H1 (cell line): ENCODE measurements around the gene DENND5B. TPM values are rescaled to one million over a fixed set of nuclear protein-coding genes. Genes with fewer than 3 reads are reported as not detected.

ENCODE experiments used
- CTCF ChIA-PET: fragments of 300-600 bp; sonication (Branson Sonifier 250); formaldehyde crosslinking; loops from one replicate; lab custom pipeline; 2021; ENCODE audit not compliant: partially characterized antibody; lab: Charles Lee
- POLR2A ChIA-PET: fragments of 300-600 bp; sonication (Branson Sonifier 250); formaldehyde crosslinking; loops from one replicate; lab custom pipeline; 2021; ENCODE audit warnings: inconsistent platforms; ENCODE audit not compliant: partially characterized antibody; lab: Charles Lee
- DNase-seq, 2 experiments: peaks; one replicate each; pipeline versions ENCODE4 v3.0.0 to v3.0.0-alpha.2; 2010 to 2022; ENCODE audit warnings: low spot score in 2 of 2, low read depth in 1 of 2, mixed read lengths in 1 of 2
- FAIRE-seq: peaks from 2 replicates; lab custom pipeline; 2011; peaks lifted over from hg19 to GRCh38; lab: Jason Lieb, UNC
- H2AFZ ChIP-seq: 2 replicates; pipeline ENCODE4 v1.8.1; 2012; ENCODE audit warnings: low read length, inconsistent platforms
- H2AK5ac ChIP-seq: 2 replicates; pipeline ENCODE4 v1.6.1; 2013; ENCODE audit warnings: low read depth, low read length
- H2BK120ac ChIP-seq: replicated peaks from 2 replicates; pipeline ENCODE3; 2013; ENCODE audit warnings: low read depth, low read length, inconsistent platforms
- H2BK12ac ChIP-seq: 2 replicates; pipeline ENCODE4 v1.6.1; 2013; ENCODE audit warnings: low read depth, low read length
- H2BK15ac ChIP-seq: 2 replicates; pipeline ENCODE4 v1.6.1; 2013; ENCODE audit warnings: low read length
- H2BK20ac ChIP-seq: 2 replicates; pipeline ENCODE4 v1.6.1; 2013; ENCODE audit warnings: low read length
- H2BK5ac ChIP-seq: 2 replicates; pipeline ENCODE4 v1.6.1; 2013; ENCODE audit warnings: low read depth, low read length
- H3K14ac ChIP-seq: 2 replicates; pipeline ENCODE4 v1.6.1; 2013; ENCODE audit warnings: inconsistent platforms; ENCODE audit not compliant: insufficient read length
- H3K18ac ChIP-seq: 2 replicates; pipeline ENCODE4 v1.6.1; 2013; ENCODE audit warnings: low read length; ENCODE audit errors: extremely low read depth
- H3K23ac ChIP-seq: 2 replicates; pipeline ENCODE4 v1.6.1; 2013; ENCODE audit warnings: inconsistent platforms; ENCODE audit not compliant: insufficient read length
- H3K23me2 ChIP-seq: 2 replicates; pipeline ENCODE4 v1.6.1; 2013; ENCODE audit warnings: low read depth, low read length
- H3K27ac ChIP-seq: 2 replicates; pipeline ENCODE4 v1.6.1; 2011; ENCODE audit warnings: low read depth, low read length, inconsistent platforms
- H3K27me3 ChIP-seq, 4 experiments: replicated peaks in 1 of 4; 1 replicate in 1 of 4; 2 replicates in 3 of 4; pipeline versions ENCODE4 v1.6.1 to v1.8.1; 2011 to 2013; ENCODE audit warnings: low read length in 3 of 4, mild to moderate bottlenecking in 3 of 4, inconsistent platforms in 2 of 4, mixed read lengths in 2 of 4, moderate library complexity in 1 of 4; ENCODE audit not compliant: control insufficient read depth in 3 of 4, insufficient read depth in 3 of 4; ENCODE audit errors: extremely low read depth in 1 of 4
- H3K36me3 ChIP-seq, 4 experiments: 2 replicates each; pipeline versions ENCODE4 v1.6.1 to v1.8.1; 2011 to 2013; ENCODE audit warnings: mild to moderate bottlenecking in 4 of 4, low read length in 3 of 4, moderate library complexity in 2 of 4, control low read depth in 1 of 4, inconsistent platforms in 1 of 4; ENCODE audit not compliant: insufficient read depth in 4 of 4, control insufficient read depth in 2 of 4
- H3K4ac ChIP-seq: replicated peaks from 2 replicates; pipeline ENCODE3; 2013; ENCODE audit warnings: low read length, low read depth, mixed read lengths, inconsistent platforms; ENCODE audit not compliant: insufficient read length
- H3K4me1 ChIP-seq, 4 experiments: replicated peaks in 1 of 4; 1 replicate in 1 of 4; 2 replicates in 3 of 4; pipeline versions ENCODE4 v1.6.1 to v1.8.1; 2011 to 2013; ENCODE audit warnings: low read length in 3 of 4, inconsistent platforms in 2 of 4, mixed read lengths in 1 of 4; ENCODE audit not compliant: insufficient read depth in 4 of 4, control insufficient read depth in 3 of 4
- H3K4me2 ChIP-seq, 2 experiments: 2 replicates each; pipeline versions ENCODE4 v1.6.1 to v1.8.1; 2011 to 2013; ENCODE audit warnings: low read depth in 2 of 2, low read length in 2 of 2, control low read depth in 1 of 2, inconsistent platforms in 1 of 2, mild to moderate bottlenecking in 1 of 2; ENCODE audit not compliant: insufficient read depth in 1 of 2
- H3K4me3 ChIP-seq, 4 experiments: fragments of 200-600, 300-600 bp in 1 of 4; sonication (generic), shearing (Covaris generic), sonication (Bioruptor Twin) in 1 of 4; 2 replicates each; pipeline versions ENCODE4 v1.5.1 to v1.8.1; 2011 to 2016; ENCODE audit warnings: low read length in 4 of 4, low read depth in 3 of 4, control low read depth in 2 of 4, inconsistent platforms in 2 of 4, mild to moderate bottlenecking in 2 of 4, mixed read lengths in 1 of 4, moderate library complexity in 1 of 4; ENCODE audit not compliant: insufficient read depth in 2 of 4; ENCODE audit errors: extremely low read depth in 1 of 4
- H3K56ac ChIP-seq: replicated peaks from 2 replicates; pipeline ENCODE3; 2013; ENCODE audit warnings: low read depth, mild to moderate bottlenecking, mixed read lengths, low read length, inconsistent platforms; ENCODE audit not compliant: insufficient read length
- H3K79me1 ChIP-seq: 2 replicates; pipeline ENCODE4 v1.6.1; 2013; ENCODE audit warnings: low read depth, low read length, control low read depth
- H3K79me2 ChIP-seq, 2 experiments: 2 replicates each; pipeline versions ENCODE4 v1.6.1 to v1.8.1; 2012 to 2013; ENCODE audit warnings: low read length in 2 of 2, mild to moderate bottlenecking in 2 of 2, inconsistent platforms in 1 of 2; ENCODE audit not compliant: insufficient read depth in 2 of 2, control insufficient read depth in 1 of 2
- H3K9ac ChIP-seq, 4 experiments: replicated peaks in 1 of 4; 1 replicate in 1 of 4; 2 replicates in 3 of 4; pipeline versions ENCODE4 v1.6.1 to v1.8.1; 2011 to 2013; ENCODE audit warnings: low read depth in 3 of 4, low read length in 3 of 4, control low read depth in 2 of 4, mild to moderate bottlenecking in 2 of 4, moderate library complexity in 2 of 4, inconsistent platforms in 1 of 4; ENCODE audit errors: extremely low read depth in 1 of 4
- H3K9me3 ChIP-seq, 2 experiments: 2 replicates each; pipeline versions ENCODE4 v1.6.1 to v1.8.1; 2012 to 2013; ENCODE audit warnings: mild to moderate bottlenecking in 2 of 2, moderate library complexity in 2 of 2, control low read depth in 1 of 2, inconsistent platforms in 1 of 2, low read depth in 1 of 2, low read length in 1 of 2, mixed read lengths in 1 of 2; ENCODE audit not compliant: insufficient read depth in 2 of 2
- H4K20me1 ChIP-seq, 2 experiments: replicated peaks in 1 of 2; 2 replicates each; pipeline versions ENCODE3 to v1.8.1; 2011 to 2013; ENCODE audit warnings: inconsistent platforms in 2 of 2, low read length in 2 of 2, mild to moderate bottlenecking in 1 of 2; ENCODE audit not compliant: insufficient read depth in 2 of 2, control insufficient read depth in 1 of 2
- H4K5ac ChIP-seq: 2 replicates; pipeline ENCODE4 v1.6.1; 2013; ENCODE audit warnings: low read length, low read depth, mixed read lengths, inconsistent platforms; ENCODE audit not compliant: insufficient read length
- H4K8ac ChIP-seq: 2 replicates; pipeline ENCODE4 v1.8.0; 2013; ENCODE audit warnings: mild to moderate bottlenecking, moderate library complexity, low read length, inconsistent platforms; ENCODE audit not compliant: insufficient read depth; ENCODE audit errors: extremely low read depth
- H4K91ac ChIP-seq: replicated peaks from 2 replicates; pipeline ENCODE3; 2013; ENCODE audit warnings: low read length, mixed read lengths, inconsistent platforms; ENCODE audit not compliant: insufficient read length
- FOSL1 ChIP-seq: IDR thresholded peaks from 2 replicates; pipeline ENCODE4 v1.6.1; 2011; ENCODE audit warnings: mild to moderate bottlenecking, low read depth, low read length, moderate library complexity; ENCODE audit not compliant: insufficient read depth
- polyA plus RNA-seq, 7 experiments: library from polyadenylated mRNA; depleted of rRNA in 3 of 7; stranded (reverse) in 5 of 7; unstranded in 2 of 7; fragments of >200 nt in 5 of 7; fragments of 200-250 nt in 2 of 7; gene quantifications; 1 replicate in 5 of 7; 2 replicates in 1 of 7; 4 replicates in 1 of 7; pipeline versions ENCODE4 v1.2.1 to v1.2.3, GENCODE V29; 2011 to 2013; ENCODE audit warnings: missing spikeins in 2 of 7, mixed read lengths in 2 of 7
- total RNA-seq: library from RNA; stranded (reverse); fragmentation: NEBNext Ultra II Directional; extraction: Animal tissue kit (Norgen Biotek cat#: 25700); gene quantifications from 2 replicates; pipeline ENCODE4 v1.2.1, GENCODE V29; 2021

DENND5B gene
- total and polyA plus RNA-seq, 2 of the 8 experiments (the other 6 are each of a cell fraction or from before 2014, with no cell fraction given) = 13.4 to 20.2 TPM

GRCh38 chr12:31478425-31478824 lies 112.5 kb downstream of the DENND5B start (continued):
- no peak for TF ChIP-seq FOSL1
- TF ChIP-seq, all 59 proteins: peak for 0

- Histone ChIP-seq H3K27me3 (no peaks in the 10 kb centered on the region), H3K9me3 (no peaks in the 10 kb centered on the region), H3K79me2 (no peaks in the 10 kb centered on the region), H3K9ac (no peak overlapping the region), H2BK15ac (no peak overlapping the region), H2AK5ac (no peak overlapping the region), H3K23ac (no peak overlapping the region), H2BK5ac (no peak overlapping the region), H3K4ac (no peak overlapping the region), H2BK120ac (no peak overlapping the region), H3K27ac (no peak overlapping the region), H3K36me3 (no peaks in the 10 kb centered on the region), H4K8ac (no peak overlapping the region), H4K91ac (no peak overlapping the region), H3K14ac (no peak overlapping the region), H4K5ac (no peak overlapping the region), H3K4me2 (no peak overlapping the region), H3K4me3 (no peak overlapping the region), H3K56ac (no peak overlapping the region), H4K20me1 (no peaks in the 10 kb centered on the region), H3K79me1 (no peaks in the 10 kb centered on the region), H2BK20ac (no peak overlapping the region), H2BK12ac (no peak overlapping the region), H2AFZ (no peak overlapping the region), H3K4me1 (peaks cover 0 to 5% (median 0%) of the 10 kb centered on the region in 4 experiments; a peak in 2 of 7 replicates), H3K18ac (no peak overlapping the region), H3K23me2 (no peaks in the 10 kb centered on the region)
- no peak for DNase-seq
- CTCF ChIA-PET = interaction anchor here (0.6 kb wide), 2 partner anchors 121 to 226 kb away, joined by 3 read pairs; no protein-coding TSS in a partner anchor
- POLR2A ChIA-PET = no interaction called here
- FAIRE-seq = no peak
Observed at GRCh38 chr12:31477687-31478086, 113.2 kb downstream of the DENND5B start.
